HUDEP-2 (cell line): ENCODE data around the gene GPR132.
"Not testable (repeated sequence)": the region's sequence is repeated elsewhere in the genome, so short reads cannot be mapped to it uniquely, and the experiment has no call there.

Experiments used
- DNase-seq, 76 experiments: peaks; one replicate each; lab custom pipeline; 2025; ENCODE audit not compliant: unreplicated experiment in 76 of 76; lab: John Stamatoyannopoulos, UW

GPR132 gene

DNA sequence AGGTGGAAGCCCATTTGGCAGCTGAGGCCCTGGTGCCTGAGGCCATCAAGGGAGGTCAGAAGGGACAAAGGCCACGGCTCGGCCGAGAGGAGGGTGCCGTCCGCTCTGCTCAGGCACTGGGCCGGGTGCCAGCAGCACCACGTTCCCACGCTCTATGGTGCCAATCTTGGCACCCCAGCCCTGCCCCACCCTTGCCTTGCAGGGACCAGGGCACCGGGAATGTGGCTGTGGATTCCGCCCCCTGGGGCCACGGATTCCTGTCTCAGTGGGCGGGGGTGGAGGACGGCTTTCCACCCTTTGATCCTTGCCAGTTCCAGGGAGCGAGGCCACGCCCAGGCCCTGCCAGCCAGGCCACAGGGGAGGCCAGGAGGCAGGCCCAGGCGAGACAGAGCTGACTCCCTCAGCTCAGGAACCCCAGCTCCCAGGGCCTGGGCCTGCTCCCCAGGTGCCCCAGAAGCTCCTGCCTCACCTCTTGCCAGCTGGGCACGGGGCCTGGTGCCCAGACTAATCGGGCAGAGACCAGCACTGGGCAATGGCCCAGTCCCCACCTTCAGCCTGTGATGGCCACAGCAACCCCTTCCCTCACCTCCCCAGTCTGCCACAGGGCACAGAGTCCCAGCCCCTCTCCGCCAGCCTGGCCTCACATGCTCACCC lies 26.4 kb upstream of the GPR132 start:
- DNase-seq, result peak in 53 of 76 experiments; percentile 2 to 67 (median 35)

DNA sequence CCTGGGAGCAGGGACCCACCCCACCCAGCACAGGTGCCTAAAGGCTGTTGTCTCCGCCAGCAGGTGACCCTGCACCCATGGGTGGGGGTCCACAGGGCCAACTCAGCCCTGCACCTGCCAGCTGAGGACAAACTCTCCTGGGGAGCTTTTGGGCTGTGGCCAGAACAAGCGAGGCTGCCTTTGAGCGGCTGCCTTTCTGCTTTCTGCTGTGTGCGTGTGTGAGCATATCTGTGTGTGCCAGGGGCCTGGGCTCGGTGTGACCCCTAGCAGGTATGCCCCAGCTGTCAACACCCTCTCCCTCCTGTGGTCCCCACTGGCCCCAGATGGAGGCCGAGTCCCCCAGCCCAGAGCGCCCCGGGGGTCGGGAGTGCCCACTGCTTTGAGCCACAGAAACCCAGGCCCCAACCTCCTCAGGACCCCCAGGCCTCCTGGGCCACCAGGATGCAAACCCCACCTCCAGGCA lies 25.9 kb upstream of the GPR132 start:
- DNase-seq, result peak in 1 of 76 experiments; percentile 9

DNA sequence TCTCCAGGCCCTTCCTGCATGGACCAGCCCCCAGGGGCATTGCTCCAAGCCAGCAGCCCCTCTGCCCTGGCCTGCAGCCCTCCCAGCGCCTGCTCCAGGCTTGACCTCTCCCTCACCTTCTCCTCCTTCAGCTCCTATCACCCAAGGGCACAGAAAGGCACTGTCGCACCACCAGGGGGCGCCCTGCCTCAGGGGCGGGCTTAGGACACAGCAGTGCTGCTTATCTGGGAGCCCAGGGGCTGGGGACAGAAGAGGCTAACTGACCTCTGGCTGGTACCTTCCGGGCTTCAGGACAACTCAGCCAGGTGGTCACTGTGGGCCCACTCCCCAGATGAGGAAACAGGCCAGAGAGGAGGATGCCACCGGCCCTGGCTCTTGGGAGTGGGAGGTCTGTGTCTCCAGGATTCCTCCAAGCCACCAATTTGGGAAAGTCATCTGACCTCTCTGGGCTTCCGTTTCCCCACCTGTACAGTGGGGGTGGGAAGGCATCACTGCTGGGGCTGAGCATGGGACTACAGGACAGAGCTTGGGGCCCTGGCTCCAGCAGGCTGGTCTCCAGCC lies 25.3 kb upstream of the GPR132 start:
- DNase-seq, result peak in 73 of 76 experiments; percentile 10 to 89 (median 70)

DNA sequence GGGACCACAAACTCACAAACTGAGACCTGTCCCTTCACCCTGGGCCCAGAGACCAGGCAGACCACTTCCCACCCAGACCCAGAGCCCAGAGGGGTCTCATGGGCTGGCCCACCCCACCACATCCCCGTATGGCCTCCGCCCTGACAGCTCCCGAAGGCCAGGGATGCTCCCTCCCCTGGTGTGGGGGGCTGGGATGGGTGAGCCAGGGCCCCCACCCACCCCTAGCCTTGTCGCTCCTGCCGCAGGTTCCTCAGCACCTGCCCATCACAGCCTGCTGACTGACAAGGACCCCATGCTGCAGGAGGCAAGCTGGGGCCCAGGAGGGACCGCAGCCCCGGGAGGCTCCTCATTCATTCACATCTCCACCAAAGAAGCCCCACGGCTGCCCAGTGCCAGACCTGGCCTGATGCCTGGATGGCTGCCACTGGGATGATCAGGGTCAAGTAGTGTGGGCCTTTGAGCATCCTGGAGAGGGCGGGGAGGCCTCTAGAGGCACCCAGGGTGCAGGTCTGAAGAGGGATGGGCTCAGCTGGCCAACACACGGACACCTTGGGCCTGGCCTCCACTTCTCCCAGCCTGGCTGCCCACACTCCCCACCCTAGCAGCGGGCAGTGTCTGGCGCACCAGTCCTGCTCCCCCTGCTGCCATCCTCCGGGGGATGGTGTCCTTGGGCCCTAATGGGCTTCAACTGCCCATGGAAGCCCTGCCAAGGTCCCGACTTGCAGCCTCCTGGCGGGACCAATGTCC lies 24.7 kb upstream of the GPR132 start:
- no peak for DNase-seq

DNA sequence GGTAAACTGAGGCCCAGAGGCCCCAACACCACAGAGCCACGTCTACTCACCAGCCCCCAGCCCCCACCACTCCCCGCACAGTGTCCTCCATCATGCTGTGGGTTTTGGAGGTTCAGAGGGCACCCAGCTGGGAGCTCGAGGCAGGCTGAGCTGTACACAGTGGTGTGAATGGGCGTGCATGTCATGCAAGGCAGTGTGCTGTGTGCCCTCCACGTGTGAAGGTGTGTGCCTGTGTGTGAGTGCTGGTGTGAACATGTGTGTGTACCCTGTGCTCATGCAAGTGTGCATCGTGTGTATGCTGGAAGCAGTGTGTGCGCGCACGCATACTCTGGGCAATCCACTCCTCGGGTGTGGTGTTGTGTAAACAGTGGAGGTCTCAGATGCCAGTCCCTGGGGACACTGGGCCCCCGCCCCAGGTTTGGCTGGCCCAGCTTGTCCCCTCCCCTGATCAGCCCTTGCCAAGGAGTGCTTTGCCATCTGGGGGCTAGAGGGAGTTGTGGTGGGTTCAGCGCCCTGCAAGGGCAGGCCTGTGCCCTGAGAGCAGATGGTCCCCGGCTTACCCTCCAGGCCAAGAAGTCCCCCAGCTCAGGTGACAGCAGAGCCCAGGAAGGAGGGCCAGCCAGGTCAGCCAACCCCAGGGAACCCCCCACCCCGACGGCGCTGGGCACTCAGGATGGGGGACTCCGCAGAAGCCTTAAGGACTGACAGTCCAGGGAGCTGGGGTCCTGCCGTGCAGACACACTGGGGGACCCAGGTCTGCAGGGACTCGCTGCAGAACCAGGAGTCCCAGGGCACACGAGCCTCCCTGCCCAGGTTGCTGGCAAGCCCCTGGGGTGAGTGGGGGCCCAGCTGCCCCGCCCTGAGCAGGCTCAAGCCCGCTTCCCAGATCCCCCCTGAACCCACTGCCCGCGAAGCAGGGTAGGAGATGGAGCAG lies 23.8 kb upstream of the GPR132 start:
- no peak for DNase-seq

DNA sequence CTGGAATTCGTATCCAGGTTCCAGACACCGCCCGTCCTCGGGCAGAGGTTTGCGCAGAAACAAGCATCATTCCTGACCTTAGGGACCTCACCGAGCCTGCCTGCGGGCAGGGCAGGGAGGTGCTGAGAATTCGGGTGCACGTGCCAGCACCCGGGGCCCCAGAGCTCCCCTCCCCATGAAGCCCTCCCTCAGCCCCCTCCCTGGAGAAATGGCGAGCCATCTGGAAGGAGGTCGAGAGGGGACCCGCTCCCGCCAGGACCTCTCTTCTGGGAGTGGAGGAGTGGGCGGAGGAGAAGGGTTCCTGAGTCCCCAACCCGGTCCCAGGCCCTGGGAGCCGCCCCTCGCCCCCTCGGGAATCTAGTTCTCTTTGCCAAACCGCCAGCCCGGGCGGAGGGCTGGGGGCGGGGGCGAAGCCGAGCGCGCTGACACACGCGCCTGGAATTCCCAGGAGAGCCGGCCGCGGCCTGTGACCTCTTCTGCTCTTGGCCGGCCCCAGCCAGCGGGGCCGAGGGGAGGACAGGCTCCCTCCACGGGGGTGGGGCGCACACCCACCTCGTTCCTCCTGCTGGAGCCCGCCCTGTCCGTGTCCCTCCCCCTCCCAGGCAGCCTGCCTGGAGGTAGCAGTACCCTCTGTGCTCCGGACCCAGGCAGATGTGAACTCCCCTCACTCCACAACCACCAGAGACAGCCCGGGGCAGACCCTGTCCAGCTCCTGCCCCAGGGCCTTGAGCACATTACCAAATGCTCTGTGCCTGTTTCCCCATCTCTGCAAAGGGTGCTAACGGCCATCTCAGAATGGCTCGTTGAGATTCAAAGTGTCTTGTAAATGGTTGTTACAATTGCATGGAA lies 23.0 kb upstream of the GPR132 start:
- DNase-seq, result no peak

DNA sequence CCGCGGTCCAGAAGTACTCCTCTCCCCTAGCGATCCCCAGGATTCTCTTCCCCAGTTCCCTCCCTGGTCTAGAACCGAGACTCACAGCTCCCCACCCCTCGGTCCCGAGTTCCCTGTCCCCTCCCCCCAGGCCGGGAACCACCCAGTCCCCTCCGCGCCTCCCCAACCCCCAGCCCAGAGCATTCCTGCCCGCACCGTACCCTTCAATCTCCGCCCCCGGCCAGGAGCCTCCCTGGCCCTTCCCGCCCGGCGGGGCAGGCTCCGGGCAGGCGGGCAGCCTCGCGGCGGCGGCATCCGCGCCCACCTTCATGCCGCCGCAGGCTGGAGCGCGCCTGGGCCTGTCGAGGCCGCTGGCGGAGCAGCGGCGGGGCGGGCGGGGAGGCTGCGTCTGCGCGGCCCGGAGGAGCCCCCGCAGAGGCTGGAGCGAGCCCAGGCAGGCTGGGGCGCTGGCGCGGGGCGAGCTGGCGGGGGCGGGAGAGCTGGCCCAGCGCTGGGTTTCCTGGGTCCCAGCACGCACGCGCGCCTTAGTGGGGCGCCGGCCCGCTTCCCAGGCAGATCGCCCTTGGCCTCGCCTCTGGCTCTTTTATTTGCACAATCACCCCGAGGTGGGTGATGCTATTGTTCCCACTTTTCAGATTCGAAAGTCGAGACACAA lies 22.2 kb upstream of the GPR132 start:
- peak in 1 of 76 experiments; percentile 7 for DNase-seq

DNA sequence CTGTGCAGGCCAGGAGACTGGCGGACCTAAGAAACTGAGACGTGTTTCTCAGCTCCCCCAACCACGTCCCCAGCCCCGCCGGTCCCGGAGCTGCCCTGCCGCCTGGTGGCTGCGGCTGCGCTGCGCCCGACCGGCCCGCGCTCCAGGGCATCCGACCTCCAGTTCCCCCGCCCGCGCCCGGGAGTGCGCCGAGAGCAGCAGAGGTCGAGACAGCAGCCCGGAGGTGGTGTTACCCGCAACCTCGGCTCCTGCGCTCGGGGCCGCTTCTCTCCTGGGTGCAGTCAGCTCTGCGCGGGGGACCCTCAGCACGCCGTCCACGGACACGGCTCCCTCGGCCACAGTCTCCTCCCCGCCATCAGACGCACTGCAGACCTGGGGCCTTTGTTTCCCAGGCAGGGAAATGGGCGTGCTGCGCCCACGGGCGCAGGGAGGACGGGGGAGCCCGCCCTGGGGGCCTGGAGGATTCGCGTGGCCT lies 21.6 kb upstream of the GPR132 start:
- DNase-seq, result peak in 65 of 76 experiments; percentile 5 to 84 (median 53)

DNA sequence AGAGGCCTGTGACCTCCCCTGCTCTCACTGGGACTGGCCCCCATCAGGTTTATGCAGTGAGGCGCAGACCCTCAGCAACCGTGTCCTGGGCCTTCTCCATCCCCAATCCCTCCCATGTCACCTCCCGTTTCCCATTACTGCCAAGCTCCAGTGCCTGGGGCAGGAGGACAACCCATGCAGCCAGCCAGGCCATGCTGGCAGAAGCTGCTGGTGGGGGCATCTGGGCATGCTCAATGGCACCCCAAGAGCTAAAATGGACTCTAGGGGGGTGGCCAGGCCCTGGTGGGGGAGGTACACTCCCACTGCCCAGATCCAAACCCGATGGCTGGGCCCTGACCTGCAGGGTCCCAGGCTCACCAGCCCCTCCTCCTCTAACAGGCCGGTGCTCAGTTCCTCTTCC lies 20.5 kb upstream of the GPR132 start:
- DNase-seq, result no peak

DNA sequence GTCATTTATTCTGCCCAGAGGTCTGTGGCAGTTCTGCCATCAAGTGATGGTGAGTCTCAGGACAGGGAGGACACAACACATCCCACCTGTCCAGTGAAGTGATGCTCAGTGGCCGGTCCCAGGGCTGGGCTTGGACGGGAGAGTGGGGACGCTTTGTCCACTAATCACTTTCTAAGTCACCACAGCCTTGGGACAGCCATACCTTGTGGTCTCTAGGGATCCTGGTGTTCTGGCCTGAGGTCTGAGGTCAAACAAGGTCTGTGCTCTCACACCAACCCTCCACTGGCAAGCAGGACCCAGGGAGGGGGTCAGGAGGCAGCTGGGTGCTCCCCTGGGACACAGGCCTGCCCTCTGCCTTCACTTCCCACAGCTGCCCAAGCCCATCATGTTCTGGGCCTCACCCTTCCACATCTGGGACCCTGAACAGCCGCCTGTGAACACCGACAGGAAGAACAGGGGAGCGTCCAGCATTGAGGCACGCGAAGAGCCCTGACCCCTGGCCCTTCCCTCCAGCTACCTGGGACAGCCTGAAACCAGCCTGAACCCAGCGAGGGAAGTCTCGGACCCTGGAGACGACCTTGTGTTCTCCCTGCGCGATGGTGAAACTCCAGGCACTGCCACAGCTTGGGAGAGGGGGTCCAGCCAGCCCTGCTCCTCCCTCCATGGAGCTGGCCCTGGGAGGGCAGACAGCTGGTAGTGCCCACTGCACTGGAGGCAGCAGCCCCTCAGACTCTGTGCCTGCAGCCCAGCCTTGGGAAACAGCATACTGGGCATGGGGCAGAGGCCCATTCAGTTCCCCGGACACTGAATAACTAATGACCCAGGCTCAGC lies 19.7 kb upstream of the GPR132 start:
- DNase-seq, result no peak

DNA sequence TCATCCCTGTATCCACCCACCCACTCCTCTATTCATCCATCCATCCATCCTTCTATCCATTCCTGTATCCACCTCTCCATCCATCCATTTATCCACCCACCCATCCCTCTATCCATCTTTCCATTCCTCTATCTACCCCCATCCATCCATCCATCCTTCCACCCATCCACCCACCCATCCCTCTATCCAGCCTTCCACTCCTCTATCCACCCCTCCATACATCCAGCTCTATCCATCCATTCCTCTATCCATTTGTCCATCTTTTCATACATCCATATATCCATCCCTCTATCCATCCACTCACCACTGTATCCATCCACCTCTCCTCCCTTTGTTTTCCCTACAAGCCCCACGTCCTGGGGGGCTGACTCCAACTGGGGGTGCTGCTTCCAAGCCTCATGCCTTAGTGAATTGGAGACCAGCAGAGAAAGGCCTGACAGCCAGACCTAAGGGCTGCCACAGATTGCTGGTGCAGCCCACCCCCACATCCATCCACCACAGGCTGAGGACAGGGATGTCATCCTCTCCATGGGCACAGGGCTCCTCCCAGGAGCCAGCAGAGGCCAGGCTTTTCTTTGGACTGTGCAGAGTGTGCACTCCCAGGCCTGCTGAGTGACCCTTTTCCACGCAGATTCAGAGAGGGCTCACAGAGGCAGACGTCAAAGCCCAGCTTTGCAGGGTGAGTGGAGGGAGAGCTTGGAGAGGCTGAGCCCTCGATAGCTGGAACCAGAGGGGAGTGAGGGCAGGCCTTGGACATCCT lies 18.9 kb upstream of the GPR132 start:
- DNase-seq, result no peak

DNA sequence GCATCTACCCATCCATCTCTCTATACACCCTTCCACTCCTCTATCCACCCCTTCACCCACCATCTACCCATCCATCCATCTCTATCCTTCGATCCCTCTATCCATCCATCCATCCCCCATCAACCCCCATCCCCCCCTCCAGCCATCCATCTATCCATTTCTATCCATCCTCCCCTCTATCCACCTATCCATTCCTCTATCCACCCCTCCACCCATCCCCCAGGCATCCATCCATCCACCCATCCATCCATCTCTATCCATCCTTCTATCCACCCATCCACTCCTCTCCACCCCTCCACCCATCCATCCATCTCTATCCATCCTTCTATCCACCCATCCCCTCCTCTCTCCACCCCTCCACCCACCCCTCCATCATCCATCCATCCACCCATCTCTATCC lies 17.5 kb upstream of the GPR132 start:
- no peak for DNase-seq

DNA sequence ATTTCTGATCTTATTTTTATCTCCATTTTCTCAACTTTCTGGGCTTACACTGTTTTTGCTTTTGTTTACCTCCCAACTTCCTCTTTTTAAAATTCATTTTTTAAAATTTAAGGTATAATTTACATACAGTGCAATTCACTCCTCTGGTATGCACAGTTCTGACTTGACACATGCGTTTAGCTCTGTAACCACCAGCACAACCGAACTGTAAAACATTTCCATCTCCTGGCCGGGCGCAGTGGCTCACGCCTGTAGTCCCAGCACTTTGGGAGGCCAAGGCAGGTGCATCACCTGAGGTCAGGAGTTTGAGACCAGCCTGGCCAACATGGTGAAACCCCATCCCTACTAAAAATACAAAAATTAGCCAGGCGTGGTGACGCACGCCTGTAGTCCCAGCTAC lies 16.2 kb upstream of the GPR132 start:
- not testable (repeated sequence) for DNase-seq

DNA sequence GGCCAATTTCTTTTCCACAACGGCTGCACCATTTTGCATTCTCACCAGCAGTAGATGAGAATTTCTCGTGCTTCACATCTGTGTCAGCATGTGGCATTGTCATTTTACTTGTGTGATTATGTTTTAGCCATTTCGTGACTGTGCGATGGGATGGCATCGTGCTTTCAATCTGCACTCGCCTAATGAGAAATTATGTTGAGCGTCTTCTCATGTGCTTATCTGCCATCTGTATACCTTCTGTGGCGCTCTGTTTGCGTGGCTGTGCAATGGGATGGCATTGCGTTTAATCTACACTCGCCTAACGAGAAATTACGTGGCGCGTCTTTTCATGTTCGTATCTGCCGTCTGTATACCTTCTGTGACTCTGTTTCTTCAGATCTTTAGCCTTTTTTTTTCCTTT lies 14.9 kb upstream of the GPR132 start:
- DNase-seq, result no peak

DNA sequence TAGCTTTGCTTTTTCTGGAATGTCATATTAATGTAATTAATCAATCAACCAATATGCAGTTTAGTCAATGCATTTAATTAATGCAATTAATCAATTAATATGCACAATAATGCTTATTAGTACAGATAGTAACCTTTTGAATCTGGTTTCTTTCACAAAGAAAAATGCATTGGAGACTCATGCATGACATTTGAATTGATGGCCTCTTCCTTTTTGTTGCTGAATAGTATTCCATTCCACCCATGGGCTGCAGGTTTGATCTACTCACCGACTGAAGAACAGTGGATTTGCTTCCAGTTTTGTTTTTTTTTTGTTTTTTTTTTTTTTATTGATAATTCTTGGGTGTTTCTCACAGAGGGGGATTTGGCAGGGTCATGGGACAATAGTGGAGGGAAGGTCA lies 13.1 kb upstream of the GPR132 start:
- no peak for DNase-seq

DNA sequence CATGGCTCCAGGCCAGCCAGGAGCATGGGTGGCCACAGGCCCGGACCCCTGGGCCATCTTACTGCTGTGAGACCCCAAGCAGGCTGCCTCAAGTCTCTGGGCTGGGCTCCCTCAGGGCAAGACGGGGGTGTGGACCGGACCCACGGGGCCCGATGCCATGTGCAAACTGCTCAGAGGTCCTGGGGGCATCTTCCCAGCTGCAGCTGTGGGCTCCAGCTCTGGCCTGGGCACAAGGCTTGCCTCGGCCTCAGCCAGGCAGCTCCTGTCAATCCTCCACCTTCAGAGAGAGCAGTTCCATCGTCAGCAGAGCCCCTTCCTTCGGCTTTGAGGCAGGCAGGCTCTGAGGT lies 12.4 kb upstream of the GPR132 start:
- DNase-seq, result no peak

DNA sequence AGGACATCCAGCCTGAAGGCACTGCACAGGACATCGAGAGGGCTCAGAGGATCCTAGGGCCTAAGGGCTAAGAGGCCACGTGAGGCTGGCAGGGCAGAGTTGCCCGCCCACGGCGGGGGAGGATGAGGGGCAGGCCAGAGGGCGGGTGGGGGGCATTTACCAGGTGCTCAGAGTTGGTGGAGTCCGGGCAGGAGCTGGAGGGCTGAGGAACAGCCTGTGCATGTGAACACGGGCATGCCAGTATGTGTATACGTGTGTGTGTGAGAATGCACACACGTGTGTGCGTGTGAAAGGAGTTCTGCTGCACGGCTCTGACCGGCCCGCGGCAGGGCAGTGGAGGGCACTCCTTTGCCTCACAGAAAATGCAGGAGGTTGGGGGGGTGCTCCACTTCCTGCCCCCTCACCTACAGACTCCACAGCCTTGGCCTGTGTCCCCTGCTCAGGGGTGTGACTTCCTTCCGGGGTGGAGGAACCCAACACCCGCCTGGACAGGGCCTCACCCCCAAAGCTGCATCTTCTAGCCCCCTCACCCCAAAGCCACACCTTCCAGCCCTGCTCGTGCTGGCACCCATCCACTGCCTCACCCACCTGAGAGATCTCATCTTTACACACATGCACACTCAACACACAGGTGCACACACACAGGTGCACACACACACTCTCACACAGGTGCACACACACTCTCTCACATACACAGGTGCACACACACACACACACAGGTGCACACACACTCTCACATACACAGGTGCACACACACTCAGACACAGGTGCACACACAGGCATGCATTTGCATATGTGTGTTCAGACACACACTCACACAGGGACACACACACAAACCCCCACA lies 11.8 kb upstream of the GPR132 start:
- peak in 2 of 76 experiments; percentile 14 to 46 for DNase-seq
